Stimulated activated CD4-positive, alpha-beta T cell treated with anti-CD3 and anti-CD28 coated beads, Interleukin-1b, Interleukin-23, amount 100 ng/mL, for 4 hours (primary cell): Measurements from ENCODE around the gene FMNL2.
"Not testable (repeated sequence)": the region's sequence is repeated elsewhere in the genome, so short reads cannot be mapped to it uniquely, and the experiment has no call there.

ENCODE experiments used
- DNase-seq, 2 donors: peaks; one replicate each; pipeline ENCODE4 v3.0.0-alpha.2; 2020; ENCODE audit warnings: low read depth in 2 of 2

FMNL2 gene

DNA sequence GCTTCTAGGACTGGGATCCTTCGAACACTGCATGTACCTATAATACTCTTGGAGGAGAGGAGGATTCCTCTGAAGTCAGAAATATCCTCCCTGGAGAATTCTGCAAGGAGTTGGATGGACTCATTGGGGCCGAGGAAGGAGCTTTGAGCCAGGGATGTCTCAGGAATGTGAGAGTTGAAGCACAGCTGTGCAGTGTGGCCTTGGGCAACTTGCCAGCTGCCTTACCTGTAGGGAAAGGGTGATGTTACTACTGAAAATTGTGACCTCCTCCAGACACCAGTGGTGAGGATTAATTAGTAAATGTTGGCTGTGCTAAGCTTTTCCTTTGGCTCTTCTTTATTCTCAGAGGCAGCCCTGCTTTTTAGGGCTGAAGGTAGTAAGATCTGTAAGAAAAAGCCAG is 41.4 kb downstream of the FMNL2 start:
- DNase-seq, result no peak

DNA sequence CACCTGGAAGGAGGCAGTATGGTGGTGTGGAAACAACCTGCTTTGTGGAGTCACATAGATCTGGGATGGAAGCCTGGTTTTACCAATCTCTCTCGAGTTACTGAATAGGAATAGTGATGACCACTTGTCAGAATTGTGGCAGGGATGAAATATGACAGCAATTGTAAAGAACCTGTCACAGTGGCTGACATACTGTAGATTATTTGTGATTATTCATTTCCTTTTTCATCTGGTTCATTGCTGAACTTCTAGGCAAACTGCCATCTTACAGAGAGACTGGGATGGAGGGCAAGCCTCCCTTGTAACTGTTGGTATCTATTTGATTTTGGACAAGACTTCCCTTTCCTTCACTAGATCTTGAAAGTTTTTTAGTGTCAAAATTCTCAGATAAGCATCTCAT is 42.0 kb downstream of the FMNL2 start:
- no peak for DNase-seq

DNA sequence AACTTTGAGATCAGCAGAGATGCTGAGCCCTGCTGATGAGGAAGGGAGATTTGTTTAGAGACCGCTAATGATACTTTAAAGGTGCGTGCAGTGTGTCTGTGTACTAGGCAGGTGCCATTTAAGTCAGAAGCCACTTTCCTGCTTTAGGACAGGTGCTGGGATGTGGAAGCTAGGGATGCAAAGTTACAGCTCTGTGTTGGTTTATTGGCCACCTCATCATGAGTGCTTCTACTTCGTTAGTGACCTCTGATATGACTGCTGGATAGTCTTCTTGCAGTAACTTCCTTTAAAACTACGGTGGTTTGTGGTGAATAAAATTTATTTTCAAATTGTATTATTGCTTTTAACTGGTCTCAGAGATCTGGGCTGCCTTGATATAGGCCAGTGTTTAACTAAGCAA is 44.1 kb downstream of the FMNL2 start:
- no peak for DNase-seq

DNA sequence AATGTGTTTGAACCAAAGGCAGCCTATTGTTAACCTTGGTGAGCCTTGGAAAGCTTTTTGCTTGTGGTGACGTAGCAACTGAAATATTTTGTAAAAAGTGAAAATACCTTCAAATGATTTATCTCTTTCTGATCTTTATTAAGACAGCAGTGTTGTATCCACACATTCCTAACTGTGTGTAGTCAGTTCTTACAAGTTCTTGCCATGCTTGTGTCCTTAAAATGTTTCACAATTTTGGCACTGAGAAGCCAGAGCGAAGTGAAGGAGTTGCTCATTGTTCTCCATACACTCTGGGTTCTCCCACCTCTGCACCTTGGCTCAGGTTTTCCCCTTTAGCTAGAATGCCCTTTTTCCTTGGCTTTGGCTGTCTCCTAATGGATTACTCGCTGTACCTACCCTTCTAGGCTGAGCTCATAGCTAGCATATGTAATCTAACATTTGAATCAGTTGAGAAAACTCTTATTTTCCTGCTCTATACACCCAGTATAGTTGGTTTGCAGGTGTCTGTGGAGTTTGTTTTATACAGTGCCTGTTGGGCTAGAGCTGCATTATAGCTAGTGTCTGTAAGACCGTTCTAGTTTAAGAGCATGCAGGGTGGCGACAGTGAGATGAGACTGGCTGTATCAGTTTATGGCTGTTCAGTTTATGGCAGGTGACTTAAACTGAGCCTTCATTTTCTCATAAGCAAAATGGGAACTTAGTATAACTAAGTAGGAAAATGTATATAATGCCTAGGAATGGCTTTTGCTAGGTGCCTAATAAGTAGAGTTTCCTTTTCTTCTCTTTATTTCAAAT is 45.5 kb downstream of the FMNL2 start:
- no peak for DNase-seq

DNA sequence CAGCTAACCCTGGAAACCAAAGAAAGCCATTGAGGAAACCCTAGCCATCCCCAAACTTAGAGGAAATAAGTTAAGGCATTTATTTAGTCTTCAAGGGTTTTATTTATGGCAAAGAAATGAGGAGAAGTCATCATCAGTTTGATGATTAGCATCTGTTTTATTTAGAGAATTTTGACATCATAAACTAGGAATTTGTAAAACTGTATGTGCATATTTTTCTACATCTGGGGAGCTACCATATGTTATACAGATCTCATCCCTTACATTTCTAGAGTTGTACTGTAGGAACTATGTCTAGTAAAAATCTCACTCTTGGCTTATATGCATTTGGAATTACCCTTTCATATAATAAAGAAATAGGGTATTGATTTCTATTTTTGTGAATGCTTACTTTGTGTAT is 48.7 kb downstream of the FMNL2 start:
- no peak for DNase-seq

DNA sequence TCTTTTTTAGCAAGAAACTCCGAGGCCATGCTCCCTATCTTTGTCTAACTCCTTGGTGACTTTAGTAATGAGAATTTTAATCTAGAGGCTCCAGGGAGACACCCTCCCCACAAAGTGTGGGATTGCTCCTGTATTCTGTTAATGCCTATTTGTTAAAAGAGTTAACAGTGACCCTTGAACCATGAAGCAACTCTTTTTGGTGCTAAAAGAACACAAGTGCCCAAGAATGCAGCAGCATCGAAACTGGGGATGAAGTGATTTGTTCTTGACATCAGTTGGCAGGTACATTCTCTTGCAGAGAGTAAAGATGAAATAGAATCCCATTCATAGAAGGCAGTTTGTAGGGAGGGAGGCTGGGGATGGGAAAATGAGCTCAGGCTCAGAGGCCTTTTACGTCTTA is 50.0 kb downstream of the FMNL2 start:
- DNase-seq, result no peak

DNA sequence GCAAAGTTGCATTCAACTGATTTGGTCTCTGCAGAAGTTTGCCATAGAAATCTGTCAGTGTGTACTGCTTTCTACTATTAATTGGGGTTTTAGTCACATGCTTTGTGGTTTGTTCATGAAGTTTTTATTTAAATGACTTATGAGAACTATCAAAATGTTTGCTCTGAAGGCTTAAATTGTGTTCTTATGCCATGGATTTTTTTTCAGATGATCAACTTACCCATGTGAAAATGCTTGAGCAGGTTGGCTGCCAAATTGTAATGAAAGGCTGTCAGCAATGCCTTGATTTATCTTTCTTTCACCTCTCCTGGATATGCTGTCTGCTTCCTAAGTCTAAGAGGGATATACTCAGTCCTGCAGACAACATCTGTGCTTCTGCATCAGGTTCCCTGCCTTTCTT is 50.7 kb downstream of the FMNL2 start:
- no peak for DNase-seq

DNA sequence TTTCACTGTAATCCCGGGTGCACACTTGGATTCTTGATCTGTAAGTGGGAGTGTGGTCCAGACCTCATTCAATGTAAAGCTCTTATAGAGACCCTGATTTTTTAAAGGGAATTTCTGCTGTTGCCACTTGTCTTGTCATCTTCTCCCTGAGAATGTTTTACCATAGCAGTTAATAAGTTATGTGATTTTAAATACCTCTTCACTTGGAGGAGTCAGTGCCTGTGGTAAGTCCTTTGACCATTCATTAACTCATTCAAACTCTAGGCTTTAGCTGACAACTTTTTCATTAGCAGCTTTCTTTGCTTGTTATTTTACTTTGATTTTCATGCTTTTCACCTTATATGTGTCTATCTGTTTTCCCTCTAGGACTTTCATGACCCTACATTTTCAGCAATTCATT is 51.3 kb downstream of the FMNL2 start:
- no peak for DNase-seq

DNA sequence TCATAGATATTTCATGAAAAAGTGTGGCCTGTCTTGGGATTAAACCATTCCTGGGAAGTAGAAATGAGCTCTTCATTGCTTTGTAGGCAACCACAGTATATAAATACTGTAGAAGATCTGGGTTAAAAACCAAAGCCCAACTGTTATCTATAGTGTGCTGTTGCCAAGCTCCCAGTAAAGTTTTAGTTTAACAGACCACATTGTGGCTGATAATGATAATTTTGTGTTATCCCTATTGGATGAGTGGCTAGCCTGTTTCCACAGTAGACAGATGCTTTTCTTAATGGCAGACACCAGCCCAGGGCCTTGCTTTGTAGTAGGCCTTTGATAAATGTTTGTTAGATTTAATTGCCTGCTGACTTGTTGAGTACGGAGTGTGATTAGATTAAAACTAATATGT is 52.1 kb downstream of the FMNL2 start:
- no peak for DNase-seq

DNA sequence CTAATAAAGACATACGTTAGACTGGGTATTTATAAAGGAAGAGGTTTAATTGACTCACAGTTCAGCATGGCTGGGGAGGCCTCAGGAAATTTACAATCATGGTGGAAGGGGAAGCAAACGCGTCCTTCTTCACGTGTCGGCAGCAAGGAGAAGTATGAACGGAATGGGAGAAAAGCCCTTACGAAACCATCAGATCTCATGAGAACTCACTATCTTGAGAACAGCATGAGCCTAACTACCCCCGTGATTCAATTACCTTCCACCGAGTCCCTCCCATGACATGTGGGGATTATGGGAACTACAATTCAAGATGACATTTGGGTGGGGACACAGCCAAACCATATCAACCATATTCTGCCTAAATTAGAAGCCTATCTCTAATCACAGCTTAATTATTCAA is 53.3 kb downstream of the FMNL2 start:
- DNase-seq, result not testable (repeated sequence)

DNA sequence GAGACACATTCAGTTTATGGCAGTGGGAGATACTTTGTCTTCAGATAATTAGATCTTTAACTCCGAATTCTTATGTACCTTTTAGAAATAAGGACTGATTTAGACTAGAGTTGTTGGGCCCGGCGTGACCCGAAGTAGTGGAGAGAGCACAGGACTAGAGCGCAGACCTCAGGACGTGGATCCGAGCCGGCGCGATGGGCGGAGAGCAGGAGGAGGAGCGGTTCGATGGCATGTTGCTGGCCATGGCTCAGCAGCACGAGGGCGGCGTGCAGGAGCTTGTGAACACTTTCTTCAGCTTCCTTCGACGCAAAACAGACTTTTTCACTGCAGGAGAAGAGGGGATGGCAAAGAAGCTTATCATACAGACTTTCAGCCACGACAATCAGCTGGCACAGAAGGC is 54.5 kb downstream of the FMNL2 start:
- no peak for DNase-seq

DNA sequence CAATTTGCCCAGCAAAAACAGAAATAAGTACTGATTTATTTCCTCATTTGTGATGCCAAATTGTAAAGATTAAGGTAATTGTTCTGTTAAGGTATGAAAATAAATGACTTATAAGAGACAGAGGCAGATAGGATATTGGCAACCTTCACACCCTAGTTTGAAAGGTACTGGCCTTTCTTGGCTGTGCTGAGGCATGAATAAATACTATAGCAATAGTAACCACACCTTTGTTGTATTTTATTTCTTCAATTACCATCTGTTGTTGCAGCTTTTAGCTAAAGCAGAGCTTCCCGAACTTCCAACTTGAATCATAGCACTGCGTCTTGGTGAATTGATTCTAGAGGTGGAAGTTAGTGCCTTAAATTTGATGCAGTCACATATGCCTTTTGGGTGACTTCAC is 55.9 kb downstream of the FMNL2 start:
- no peak for DNase-seq

DNA sequence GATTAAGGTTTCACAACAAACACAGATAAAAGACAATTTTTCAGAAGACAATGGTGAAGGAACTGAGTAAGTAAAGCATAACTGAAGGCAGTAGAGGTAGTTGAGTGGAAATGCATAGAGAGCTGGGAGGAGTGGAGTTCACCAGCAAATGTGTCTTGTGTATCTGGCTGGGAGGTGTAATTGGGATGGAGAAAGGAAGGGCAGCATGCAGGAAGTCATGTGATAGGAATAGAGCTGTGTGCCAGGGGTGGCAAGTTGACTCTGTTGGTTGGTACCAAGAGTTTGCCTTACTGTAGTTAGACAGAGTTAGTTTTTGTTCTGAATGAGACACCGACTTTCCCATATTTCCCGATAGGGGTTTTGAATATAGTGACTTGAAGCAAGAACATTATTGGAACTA is 56.3 kb downstream of the FMNL2 start:
- no peak for DNase-seq

DNA sequence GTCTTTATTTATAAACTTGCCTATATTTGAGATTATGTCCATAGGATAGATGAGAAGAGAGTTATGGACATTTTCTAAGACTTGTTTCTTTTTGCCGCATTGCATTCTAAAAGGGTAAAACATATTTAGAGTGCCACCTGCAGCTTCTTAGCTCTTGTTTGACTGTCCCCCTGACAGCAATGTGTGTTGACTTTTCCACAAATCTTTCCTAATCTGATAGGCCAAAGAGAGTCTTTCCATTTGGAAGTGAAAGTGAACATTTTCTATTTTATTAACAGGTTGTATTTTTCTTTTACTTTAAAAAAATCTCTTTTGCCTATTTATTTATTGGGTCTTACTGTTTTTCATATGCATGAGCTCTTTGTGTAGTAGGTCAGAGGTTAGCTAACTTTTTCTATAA is 58.4 kb downstream of the FMNL2 start:
- DNase-seq, result no peak

- DNase-seq, result no peak
Measured at GRCh38 chr2:152394326-152394725, 59.4 kb downstream of the FMNL2 start.

GRCh38 chr2:152395103-152395502 is 60.1 kb downstream of the FMNL2 start:
- no peak for DNase-seq

DNA sequence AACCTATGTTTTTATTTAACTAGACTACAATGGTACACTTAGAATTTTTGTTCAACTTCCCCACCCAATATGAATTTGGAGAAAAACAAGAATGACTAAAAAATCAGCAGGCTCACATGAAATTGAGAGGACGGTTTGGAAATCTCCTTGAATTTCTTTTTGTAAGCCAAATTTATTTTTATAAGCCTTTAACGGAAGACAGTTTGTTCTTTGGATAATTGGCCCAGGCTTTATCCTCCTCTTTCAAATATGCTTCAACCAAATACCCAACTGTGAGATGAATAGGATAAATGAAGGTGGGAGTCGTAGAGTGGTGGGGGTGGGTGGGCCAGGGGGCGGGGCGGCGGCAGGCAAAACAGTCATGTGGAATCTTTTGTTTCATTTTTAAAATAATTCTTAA is 60.6 kb downstream of the FMNL2 start:
- no peak for DNase-seq

- DNase-seq, result no peak
Measured at GRCh38 chr2:152396051-152396511, 61.1 kb downstream of the FMNL2 start.

GRCh38 chr2:152396763-152397162 is 61.8 kb downstream of the FMNL2 start:
- DNase-seq, result no peak

DNA sequence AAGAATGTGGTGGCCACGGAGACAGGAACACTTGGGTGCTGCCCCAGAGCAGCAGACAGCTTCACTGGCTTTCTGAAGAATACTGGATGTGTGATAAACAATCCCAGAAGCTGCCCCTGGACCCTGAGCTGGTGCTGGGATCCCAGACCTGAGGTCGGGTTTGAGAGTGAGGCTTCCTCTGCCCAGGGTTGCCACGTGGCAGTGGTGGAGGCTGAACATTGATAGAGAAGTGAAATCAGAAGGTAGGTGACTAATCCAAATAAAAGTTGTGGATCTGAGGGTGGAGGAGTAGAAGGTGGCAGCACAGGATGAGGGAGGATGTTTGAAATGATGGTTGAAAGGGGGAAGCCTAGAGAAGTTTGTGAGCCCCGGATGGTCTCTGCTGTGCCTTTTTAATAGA is 64.0 kb downstream of the FMNL2 start:
- DNase-seq, result no peak

GRCh38 chr2:152400607-152401214 is 65.7 kb downstream of the FMNL2 start:
- DNase-seq, result no peak

DNA sequence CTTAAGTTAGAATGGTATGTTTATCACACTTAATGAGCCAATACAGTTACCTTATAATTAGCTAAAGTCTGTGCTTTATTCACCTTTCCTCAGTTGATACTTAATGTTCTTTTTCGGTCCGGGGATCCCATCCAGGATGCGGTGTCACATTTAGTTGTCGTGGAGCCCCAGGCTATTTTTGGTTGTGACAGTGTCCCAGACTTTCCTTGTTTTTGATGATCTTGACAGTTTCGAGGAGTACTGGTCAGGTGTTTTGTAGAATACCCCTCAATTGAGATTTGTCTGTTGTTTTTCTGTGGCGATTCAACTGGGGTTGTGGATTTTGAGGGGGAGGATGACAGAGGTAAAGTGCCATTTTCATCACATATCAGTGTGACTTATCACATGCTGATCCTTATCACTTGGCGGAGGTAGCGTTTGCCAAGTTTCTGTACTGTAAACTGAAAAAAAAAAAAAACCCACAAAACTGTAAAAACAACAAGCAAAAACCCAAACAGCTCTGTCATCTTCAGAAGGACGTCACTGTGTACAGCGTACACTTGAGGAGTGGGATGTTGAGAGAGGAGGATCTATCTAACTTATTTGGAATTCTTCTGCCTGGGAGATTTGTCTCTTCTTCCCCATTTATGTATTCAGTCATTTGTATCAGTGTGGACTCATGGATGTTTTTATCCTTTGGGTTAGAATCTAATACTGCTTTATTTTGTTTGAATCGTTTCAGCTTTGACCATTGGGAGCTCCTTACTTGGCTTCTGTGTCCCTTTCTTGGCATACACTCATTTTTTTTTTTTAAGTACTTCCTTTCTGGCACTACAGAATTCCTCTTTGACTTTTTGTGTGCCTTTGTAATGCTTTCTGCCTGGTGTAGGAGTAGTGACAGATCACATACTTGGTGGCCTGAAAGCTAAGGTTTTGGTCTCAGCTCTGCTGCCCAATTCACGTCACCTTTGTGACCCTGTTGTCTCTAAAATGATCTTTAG is 68.1 kb downstream of the FMNL2 start:
- no peak for DNase-seq
